Measurements from ENCODE around the gene PLXDC1. TPM values are rescaled to one million over a fixed set of nuclear protein-coding genes. Genes with fewer than 3 reads are reported as not detected.
A peak's percentile ranks its signal among the peaks of the same experiment; 100 is the strongest.

Gene PLXDC1
- total and polyA plus RNA-seq, 2 of the 8 experiments (the other 6 are each of a cell fraction or from before 2014, with no cell fraction given): 4.1 to 14.6 TPM

- Histone ChIP-seq H3K27ac (ENCODE audit: low read depth, low read length) (no peak overlapping the region), H2BK5ac (ENCODE audit: low read depth, low read length) (peak overlapping the region; percentile 19; the same call in 1 of the 2 replicates)
Measured at GRCh38 chr17:39196808-39197291, 45.4 kb upstream of the PLXDC1 start.

More at GRCh38 chr17:39196808-39197291, 45.4 kb upstream of the PLXDC1 start:
- H3K9ac ChIP-seq (replicated peaks in 1 of 4; ENCODE audit: extremely low read depth in 1 of 4, low read depth in 3 of 4, low read length in 3 of 4): no peak overlapping the region
- H3K18ac ChIP-seq (ENCODE audit: extremely low read depth, low read length): 0 out of 2 replicates have a peak overlapping the region, but pooled peaks have one; percentile 73
- ChIA-PET POLR2A (ENCODE audit: partially characterized antibody) (interaction anchor here (0.6 to 5.0 kb wide), 5 partner anchors 10 to 38 kb away, joined by 3 to 49 read pairs (median 5); no protein-coding TSS in a partner anchor), CTCF (ENCODE audit: partially characterized antibody) (interaction anchor here (1.0 to 4.1 kb wide), 5 partner anchors 10 to 42 kb away, joined by 3 to 23 read pairs (median 4); no protein-coding TSS in a partner anchor)
- WGBS, 2 experiments (ENCODE audit: extremely low coverage in 1 of 2, insufficient coverage in 1 of 2, insufficient read length in 1 of 2, insufficient replicate concordance in 2 of 2, low coverage in 1 of 2, low lambda C conversion rate in 2 of 2, missing lambda C conversion rate in 1 of 2): 0% methylated on average over 5 of the region's 30 CpGs; no CpG with 5 or more reads in 1 of the 2 experiments
- no peak overlapping the region for H3K4ac ChIP-seq (replicated peaks; ENCODE audit: insufficient read length, low read depth, low read length)
- H4K8ac ChIP-seq (ENCODE audit: extremely low read depth, insufficient read depth, low read length): no peak overlapping the region; the same call in 1 of the 2 replicates
- H3K23ac ChIP-seq (ENCODE audit: insufficient read length): no peak overlapping the region
- H3K36me3 ChIP-seq (ENCODE audit: control insufficient read depth in 2 of 4, insufficient read depth in 4 of 4, low read length in 3 of 4): peaks cover 5 to 25% (median 16%) of the 10 kb centered on the region in 4 experiments
- no peak overlapping the region for H4K91ac ChIP-seq (replicated peaks; ENCODE audit: insufficient read length, low read length)
- no peaks in the 10 kb centered on the region for H3K27me3 ChIP-seq (replicated peaks in 1 of 4; ENCODE audit: control insufficient read depth in 3 of 4, extremely low read depth in 1 of 4, insufficient read depth in 3 of 4, low read length in 3 of 4)
- no peak overlapping the region for H2AFZ ChIP-seq (ENCODE audit: low read length)
- H2BK120ac ChIP-seq (replicated peaks; ENCODE audit: low read depth, low read length): no peak overlapping the region
- no peak overlapping the region for H4K5ac ChIP-seq (ENCODE audit: insufficient read length, low read depth, low read length)
- peaks cover 7 to 53% of the 10 kb centered on the region in 2 experiments for H3K79me2 ChIP-seq (ENCODE audit: control insufficient read depth in 1 of 2, insufficient read depth in 2 of 2, low read length in 2 of 2)
- DNase-seq (ENCODE audit: low read depth in 1 of 2, low spot score in 2 of 2) (peak in 1 of 2 experiments; percentile 52), FAIRE-seq (no peak)
- H3K23me2 ChIP-seq (ENCODE audit: low read depth, low read length): peaks cover 11% of the 10 kb centered on the region
- H3K56ac ChIP-seq (replicated peaks; ENCODE audit: insufficient read length, low read depth, low read length): no peak overlapping the region
- peak overlapping the region; percentile 78 to 89 (median 80) for H3K4me3 ChIP-seq (ENCODE audit: extremely low read depth in 1 of 4, insufficient read depth in 2 of 4, low read depth in 3 of 4, low read length in 4 of 4)
- H3K4me1 ChIP-seq (replicated peaks in 1 of 4; ENCODE audit: control insufficient read depth in 3 of 4, insufficient read depth in 4 of 4, low read length in 3 of 4): peaks cover 4 to 31% (median 23%) of the 10 kb centered on the region in 4 experiments
- no peak overlapping the region for H2AK5ac ChIP-seq (ENCODE audit: low read depth, low read length)
- H2BK12ac ChIP-seq (ENCODE audit: low read depth, low read length): no peak overlapping the region; the same call in 1 of the 2 replicates
- no peak overlapping the region for H3K14ac ChIP-seq (ENCODE audit: insufficient read length)
- 0 out of 2 replicates have a peak, but pooled peaks have one; percentile 35 for TF ChIP-seq MAX (IDR thresholded peaks at IDR 0.05)
- TF ChIP-seq SRF (IDR thresholded peaks at IDR 0.05; ENCODE audit: low read depth, low read length): no peak
- no peak for TF ChIP-seq EZH2 (IDR thresholded peaks at IDR 0.05; ENCODE audit: low read depth, low read length, severe bottlenecking)
- peaks cover 17% of the 10 kb centered on the region for H3K79me1 ChIP-seq (ENCODE audit: low read depth, low read length)
- H3K9me3 ChIP-seq (ENCODE audit: insufficient read depth in 2 of 2, low read depth in 1 of 2, low read length in 1 of 2): no peaks in the 10 kb centered on the region
- no peak overlapping the region for H2BK15ac ChIP-seq (ENCODE audit: low read length)
- H3K4me2 ChIP-seq (ENCODE audit: insufficient read depth in 1 of 2, low read depth in 2 of 2, low read length in 2 of 2): peak overlapping the region; percentile 80 to 82
- peaks cover 2 to 25% of the 10 kb centered on the region in 2 experiments for H4K20me1 ChIP-seq (replicated peaks in 1 of 2; ENCODE audit: control insufficient read depth in 1 of 2, insufficient read depth in 2 of 2, low read length in 2 of 2)
- H2BK20ac ChIP-seq (ENCODE audit: low read length): no peak overlapping the region

Data from H1 (cell line).